AG04449 (cell line): ENCODE data around the gene FAT1.

Experiments used
- CTCF ChIA-PET: fragments of 350-600 bp; formaldehyde crosslinking; extraction: SDS; loops from one replicate; lab custom pipeline; 2021; ENCODE audit warnings: antibody characterized with exemption; lab: Yijun Ruan, JAX
- POLR2A ChIA-PET: fragments of 400-600, 350-600 bp; formaldehyde crosslinking; extraction: SDS; loops from one replicate; lab custom pipeline; 2020; ENCODE audit warnings: antibody characterized with exemption, inconsistent platforms; lab: Yijun Ruan, JAX
- DNase-seq: peaks from one replicate; pipeline ENCODE4 v3.0.0-alpha.2; 2010; ENCODE audit warnings: low read depth, low spot score
- H3K4me3 ChIP-seq: 2 replicates; pipeline ENCODE4 v1.5.1; 2011; ENCODE audit warnings: low read depth, mild to moderate bottlenecking, control low read depth, low read length
- TF ChIP-seq, protein P1 (sequence below): IDR thresholded peaks from one replicate; pipeline ENCODE4 v1.5.1; 2011; ENCODE audit warnings: mild to moderate bottlenecking, moderate library complexity, low read length, control low read depth, inconsistent platforms; ENCODE audit not compliant: insufficient read depth; ENCODE audit errors: missing control alignments

Gene FAT1

DNA sequence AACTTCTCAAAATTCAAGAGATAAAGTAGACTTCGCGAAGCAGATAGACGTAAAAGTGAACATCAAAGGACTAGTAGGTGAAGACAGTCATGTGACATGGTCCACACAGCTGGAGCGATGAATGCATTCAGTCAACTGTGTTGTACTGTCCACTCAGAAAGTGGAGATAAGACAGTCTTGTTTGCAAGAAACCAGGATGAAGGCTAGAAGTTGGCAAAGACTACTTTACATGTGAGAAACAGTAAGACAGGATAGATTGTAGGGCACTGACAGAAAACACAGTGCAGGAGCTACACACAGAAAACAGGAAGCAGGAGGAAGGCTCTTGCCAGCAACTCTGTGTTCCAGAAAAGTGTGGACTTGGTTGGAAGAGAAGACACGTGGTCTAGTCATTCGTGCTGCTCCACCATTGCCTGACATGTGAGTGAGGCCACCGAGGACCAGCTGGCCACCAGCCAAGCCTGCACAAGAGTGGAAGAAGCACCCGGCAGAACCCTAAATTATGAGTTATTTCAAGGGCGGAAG, 78.9 kb downstream of the FAT1 start:
- TF ChIP-seq, protein P1, sequence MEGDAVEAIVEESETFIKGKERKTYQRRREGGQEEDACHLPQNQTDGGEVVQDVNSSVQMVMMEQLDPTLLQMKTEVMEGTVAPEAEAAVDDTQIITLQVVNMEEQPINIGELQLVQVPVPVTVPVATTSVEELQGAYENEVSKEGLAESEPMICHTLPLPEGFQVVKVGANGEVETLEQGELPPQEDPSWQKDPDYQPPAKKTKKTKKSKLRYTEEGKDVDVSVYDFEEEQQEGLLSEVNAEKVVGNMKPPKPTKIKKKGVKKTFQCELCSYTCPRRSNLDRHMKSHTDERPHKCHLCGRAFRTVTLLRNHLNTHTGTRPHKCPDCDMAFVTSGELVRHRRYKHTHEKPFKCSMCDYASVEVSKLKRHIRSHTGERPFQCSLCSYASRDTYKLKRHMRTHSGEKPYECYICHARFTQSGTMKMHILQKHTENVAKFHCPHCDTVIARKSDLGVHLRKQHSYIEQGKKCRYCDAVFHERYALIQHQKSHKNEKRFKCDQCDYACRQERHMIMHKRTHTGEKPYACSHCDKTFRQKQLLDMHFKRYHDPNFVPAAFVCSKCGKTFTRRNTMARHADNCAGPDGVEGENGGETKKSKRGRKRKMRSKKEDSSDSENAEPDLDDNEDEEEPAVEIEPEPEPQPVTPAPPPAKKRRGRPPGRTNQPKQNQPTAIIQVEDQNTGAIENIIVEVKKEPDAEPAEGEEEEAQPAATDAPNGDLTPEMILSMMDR = no peak
- ChIA-PET POLR2A (no interaction called here), CTCF (no interaction called here)
- DNase-seq = no peak
- no peak overlapping the region for H3K4me3 ChIP-seq

DNA sequence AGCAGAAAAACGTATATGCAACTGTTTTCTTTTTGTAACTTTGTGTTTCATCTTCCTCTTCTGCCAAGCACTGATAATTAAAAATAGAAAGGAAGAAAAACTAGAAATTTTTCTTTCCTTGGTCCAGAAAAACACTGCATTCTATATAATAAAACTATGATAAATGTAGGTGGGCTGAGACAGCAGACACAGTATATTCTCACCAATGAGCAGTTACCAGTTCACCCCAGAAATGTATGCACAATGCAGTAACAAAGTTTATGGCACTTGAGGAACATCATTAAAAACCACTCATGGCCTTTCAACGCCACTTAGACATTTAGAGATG, 79.4 kb downstream of the FAT1 start:
- H3K4me3 ChIP-seq = no peak overlapping the region
- no peak for DNase-seq
- ChIA-PET CTCF (no interaction called here), POLR2A (no interaction called here)
- TF ChIP-seq, protein P1 = no peak

DNA sequence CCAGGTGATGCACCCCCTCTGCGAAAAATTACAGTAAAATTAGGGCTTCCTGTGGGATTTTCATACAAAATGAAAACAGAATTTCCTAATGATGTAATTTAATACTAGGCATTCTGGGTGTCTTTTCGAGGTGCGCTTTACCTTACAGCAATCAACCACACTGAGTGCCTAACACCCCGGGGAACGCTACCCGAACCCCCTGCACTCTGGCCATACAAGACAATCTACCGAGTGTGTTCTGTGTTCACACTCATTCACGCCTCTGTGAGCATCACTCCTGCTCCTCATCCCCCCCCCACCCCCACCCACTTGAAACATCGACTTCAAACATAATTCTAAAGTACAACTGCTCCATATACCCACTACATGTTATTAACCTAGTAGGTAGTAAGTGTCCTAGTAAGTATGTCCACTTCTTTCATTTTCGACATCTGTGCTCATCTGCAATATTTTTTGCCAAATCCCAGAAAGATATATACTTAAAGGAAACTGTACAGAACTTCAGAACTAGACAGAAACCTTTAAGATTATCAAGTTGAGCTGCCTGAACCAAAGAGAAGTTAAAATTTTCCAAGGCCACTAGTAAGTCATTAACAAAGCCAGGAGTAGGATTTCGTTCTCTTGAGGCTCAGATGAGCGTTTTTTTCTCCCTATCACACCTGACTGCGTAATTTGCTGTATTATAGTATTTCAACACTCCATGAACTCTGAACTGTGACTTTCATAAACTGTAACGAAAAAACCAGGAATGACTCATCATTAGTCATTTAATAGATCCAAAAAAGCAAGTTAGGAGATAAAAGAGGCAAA, 80.0 kb downstream of the FAT1 start:
- CTCF ChIA-PET = no interaction called here
- POLR2A ChIA-PET = no interaction called here
- no peak overlapping the region for H3K4me3 ChIP-seq
- TF ChIP-seq, protein P1 = no peak
- DNase-seq = no peak

DNA sequence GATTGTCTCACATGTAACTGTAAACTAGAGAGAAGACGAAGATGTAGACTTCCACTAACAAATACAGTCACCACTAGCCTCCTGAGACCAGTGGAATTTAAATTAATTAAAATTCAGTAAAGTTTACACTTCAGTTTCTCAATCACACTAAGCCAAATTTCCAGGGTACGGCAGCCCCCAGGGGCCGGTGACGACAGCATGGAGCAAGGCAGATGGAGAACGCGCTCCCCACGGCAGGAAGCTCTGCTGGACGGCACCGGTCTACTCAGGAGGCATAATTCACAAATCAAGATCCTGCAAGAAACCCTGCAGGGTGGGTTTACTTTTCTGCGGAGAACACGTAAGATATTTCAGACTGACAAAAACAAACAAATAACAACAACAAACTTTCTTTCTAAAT, 80.7 kb downstream of the FAT1 start:
- H3K4me3 ChIP-seq = no peak overlapping the region
- DNase-seq = no peak
- ChIA-PET CTCF (no interaction called here), POLR2A (no interaction called here)
- TF ChIP-seq, protein P1 = no peak

DNA sequence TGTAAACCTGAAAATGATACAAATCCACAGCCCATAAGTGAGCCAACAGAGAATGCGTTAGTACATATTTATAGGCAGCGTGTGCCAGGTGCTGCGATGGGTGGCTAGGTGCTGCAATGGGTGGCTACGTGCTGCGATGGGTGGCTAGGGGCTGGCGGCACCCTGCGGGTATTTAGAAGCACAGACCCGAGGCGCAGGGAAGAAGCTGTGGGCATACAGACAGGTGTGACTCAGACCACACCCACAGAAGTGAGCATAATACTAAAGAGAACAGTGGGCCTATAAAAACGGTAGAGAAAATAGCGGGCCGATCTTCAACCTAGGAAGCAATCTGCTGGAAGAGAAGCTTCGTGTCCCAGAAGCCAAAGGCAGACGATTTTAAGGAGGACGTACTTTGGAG, 81.1 kb downstream of the FAT1 start:
- TF ChIP-seq, protein P1 = no peak
- ChIA-PET POLR2A (no interaction called here), CTCF (no interaction called here)
- DNase-seq = no peak
- H3K4me3 ChIP-seq = no peak overlapping the region

DNA sequence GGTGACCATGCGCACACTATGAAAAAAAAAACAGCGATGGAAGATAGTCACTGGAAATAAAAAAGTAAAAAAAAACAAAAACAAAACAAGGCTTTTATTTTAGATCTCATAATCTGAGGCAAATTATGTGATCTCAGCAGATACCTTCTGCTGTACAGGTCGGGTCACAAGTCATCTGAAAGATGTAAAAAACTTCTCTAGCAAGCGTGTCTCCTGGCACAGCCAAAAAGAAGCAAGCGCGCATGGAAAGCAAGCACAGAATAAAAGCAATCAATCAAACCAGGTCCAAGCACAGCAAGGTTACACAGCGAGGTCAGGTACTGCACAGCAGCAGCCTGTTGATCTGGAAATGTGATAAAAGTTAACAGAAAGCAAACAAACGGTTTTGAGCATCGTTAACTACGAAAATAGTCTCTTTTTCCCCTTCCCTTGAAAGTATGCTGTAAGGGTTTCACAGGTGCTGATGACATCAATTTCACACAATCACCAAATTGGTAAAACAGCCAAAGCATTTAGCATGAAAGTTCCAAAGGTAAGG, 89.0 kb downstream of the FAT1 start:
- ChIA-PET CTCF (interaction anchor here (1.0 kb wide), 1 partner anchor 12 kb away, joined by 3 read pairs; no protein-coding TSS in a partner anchor), POLR2A (no interaction called here)
- TF ChIP-seq, protein P1 = no peak
- no peak overlapping the region for H3K4me3 ChIP-seq
- no peak for DNase-seq
